Stimulated activated CD8-positive, alpha-beta memory T cell treated with anti-CD3 and anti-CD28 coated beads, Interleukin-7, amount 100 ng/mL, for 24 hours (primary cell): ENCODE results near the gene TWNK.

Experiments
- DNase-seq: peaks from one replicate; pipeline ENCODE4 v3.0.0-alpha.2; 2020; ENCODE audit warnings: low read depth

Gene TWNK

DNA sequence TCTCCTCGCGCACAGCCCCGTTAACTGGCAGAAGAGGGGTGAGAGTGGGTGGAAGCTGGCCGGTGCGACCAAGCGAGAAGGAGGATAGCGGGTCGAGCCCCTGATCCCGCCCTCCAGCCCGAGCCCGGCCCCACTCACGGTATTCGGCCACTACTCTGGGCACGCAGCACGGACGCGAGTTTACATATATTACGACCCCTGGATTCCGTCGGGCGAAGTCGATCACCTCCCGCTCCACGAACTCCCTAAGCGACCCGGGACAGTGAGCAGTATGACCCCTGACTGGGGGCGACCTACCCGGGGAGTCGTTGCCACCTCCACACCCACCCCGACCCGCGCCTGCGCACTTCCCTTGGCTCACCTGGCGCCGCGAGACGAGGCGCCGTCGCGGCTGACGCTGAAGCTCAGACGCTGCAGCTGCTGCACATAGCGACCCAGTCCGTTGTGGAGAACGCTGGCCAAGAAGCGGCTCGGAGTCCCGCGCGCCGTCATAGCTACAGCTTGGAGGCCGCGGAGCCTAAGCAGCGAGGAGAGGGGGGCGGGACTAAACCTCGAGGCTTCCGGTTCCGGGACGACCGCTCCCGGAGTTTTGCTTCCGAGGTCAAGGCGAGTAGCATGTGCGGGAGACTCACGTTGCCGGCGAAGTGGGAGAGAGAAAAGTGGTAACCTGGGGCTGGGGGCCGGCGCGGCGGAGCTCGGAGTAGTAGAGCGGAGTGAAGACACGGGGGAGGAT, at the start of gene TWNK, which contains the start of gene MRPL43:
Gene TWNK (plus strand): TSS at position 592 of the 733 bp plus-strand sequence. CDS start 668 bp downstream, outside the sequence.
Gene MRPL43 (minus strand): TSS at position 546 of the 733 bp plus-strand sequence. CDS start 54 bp downstream, at position 492.
- peak; percentile 70 for DNase-seq

DNA sequence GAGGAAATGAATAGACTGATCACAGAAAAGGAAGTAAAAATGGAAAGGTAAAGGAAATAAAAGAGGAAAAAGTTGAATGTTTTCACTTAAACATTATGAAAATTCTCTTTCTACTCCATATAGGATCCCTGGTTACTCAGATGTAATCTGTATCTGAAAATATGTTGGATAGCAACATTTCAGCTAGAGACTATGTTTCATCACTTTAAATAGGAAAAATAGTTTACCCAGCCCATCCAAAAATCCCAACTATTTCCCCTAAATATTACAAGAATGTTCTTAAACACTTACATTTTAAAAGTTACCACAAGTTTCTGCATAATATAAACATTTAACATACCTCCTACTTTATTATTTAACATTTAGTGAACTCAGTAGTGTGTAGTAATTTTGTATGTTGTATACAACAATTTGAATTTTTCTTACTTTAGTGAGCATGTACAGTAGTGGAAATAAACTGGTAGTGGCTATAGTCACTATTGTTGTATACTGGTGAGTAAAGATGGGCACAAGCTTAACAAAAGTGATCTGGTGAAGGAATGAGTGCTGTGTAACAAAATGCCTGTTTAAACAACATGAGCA, 47.5 kb upstream of the TWNK start:
- no peak for DNase-seq

DNA sequence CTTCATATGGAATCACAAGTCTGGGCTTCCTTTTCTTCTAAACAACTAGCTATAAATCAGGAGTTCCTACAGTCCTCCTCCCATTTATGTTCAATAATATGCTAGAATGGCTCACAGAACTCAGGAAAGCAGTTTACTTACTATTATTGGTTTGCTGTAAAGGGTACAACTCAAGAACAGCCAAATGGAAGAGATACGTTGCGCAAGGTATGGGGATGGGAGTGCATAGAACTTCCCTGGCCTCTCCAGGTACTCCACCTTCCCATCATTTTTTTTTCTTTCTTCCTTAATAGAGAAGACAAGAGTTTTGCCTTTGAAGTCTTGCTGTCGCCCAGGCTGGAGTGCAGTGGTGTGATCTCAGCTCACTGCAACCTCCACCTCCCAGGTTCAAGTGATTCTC, 45.1 kb upstream of the TWNK start:
- DNase-seq: no peak

DNA sequence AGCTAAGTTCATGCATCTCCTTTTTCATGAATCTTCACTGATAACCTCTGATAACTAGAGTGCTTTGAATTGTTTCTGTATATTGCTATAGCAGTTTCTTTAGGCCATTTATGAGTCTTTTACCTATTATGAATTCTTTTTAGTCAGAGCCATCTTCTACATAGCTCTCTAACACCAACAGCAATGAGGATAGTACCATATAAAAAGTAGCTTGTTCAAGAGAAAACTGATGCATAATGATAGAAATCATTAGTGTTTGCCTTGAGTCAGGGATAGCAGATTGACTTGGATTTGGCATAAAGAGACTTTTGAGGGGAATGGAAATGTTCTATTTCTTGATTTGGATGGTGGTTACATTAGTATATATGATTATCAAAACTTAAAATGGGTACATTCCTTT, 43.8 kb upstream of the TWNK start:
- DNase-seq: no peak

DNA sequence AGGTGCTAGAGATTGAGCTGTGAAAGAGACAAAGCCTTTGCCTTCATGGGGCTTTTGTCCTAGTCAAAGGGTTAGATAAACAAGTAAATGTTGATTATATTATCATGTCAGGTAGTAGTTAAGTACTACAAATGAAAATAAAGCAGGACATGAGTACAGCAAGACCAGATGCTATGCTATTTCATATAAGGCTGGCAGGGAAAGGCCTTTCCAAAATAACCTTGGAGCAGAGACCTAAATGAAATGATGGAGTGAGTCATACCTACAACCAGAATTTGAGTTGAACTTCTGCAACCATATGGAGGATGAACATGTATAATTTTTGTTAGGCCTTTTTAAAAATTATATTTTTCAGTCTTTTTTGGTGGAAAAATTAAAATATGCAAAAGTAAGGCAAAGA, 41.6 kb upstream of the TWNK start:
- DNase-seq: no peak

DNA sequence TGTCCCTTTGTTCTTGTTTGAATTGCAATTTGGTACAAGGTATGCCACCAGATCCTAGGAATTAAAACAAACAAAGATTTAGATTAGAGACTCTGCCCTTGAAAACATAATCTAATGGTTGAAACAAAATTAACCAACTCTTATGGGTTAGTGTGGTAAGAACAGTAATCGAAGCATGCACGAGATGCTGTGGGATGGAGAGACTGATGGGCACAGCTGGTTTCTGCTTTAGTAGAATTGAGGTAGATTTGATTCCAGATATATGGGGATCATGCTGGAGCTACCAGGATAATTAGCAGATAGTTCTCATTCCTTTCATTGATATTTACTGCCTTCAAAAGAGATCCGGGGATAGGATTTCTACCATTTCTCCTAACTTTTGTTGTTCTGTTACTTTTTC, 38.4 kb upstream of the TWNK start:
- no peak for DNase-seq

DNA sequence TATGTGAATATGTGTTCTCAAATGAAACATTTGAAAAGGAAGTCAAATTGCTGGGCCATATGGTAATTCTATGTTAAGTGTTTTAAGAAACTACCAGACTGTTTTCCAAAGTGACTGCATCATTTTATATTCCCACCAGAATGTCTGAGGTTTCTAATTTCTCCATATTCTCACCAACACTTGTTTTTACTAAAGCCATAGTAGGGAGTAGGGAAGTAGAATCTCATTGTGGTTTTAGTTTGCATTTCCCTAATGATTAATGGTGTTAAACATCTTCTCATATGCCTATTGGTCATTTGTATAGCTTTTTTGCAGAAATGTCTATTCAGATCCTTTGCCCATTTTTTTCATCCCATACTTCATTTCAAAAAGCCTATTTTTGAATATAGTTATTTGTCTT, 27.1 kb upstream of the TWNK start:
- no peak for DNase-seq

DNA sequence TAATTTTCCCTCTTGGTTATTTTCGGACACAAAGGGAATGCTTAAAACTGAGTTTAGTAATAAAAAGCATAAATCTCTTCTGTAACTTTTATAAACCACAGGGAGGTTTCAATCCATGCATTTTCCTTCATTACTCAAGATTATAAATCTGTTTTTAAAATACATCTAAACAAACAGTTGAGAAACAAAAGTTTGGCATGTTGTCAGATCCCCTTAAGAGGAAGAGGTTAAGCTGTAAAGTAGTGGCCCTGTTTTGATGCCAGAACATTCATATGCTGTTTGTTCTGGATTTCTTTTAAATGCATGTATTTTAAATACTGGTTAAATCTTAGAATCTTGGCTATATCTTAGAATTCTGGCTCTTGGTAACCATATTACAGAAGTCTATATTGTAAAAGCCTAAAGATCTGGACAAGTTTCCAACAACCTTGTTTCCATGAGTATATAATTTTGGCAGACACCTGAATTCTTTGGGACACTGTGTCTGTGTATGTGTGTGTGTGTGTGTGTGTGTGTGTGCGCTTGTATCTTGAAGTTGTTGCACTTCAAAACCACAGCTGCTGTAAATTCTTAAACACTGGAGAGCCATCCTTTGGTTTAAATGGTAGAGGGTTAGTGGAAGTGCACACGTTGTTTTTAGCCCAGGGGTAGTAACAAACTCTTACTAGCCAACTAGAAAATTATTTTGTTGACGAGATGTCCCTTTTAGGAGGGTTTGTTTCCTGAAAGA, 24.8 kb upstream of the TWNK start:
- DNase-seq: no peak

DNA sequence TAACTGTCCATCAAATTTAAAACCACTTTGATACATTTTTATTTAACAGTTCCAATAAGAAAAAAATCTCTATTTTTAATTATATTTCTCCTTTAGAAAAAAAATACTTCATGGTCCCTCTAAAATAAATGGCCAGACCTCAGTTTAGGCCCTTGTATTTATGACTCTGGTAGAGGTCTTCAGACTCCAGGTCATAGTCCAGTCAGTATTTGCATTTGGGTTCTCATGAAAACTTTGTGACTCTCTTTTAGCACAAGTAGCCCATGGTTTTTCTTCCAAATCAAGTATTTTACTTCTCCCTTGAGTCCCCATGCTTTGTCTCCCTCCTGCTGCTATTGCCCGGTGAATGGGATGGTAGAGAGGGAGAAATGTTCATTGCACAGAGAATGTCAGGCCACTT, 23.5 kb upstream of the TWNK start:
- no peak for DNase-seq

DNA sequence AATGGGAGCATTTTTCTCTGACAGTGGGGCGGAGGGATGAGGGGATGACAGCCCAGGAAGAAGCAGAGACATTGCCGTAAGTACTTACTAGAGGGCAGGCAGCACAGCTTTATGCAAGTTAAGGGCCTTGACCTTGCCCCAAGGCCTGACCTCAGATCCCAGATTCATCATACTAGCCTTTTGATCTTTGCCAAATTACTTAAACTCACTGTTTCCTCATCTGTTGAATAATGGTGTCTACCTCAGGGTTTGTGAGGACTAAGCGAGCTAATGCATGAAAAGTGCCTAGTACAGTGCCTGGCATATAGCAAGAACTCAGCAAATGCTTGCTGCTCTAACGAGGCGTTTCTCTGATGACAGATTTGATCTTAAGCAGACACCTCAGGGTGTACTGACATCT, 21.5 kb upstream of the TWNK start:
- no peak for DNase-seq

DNA sequence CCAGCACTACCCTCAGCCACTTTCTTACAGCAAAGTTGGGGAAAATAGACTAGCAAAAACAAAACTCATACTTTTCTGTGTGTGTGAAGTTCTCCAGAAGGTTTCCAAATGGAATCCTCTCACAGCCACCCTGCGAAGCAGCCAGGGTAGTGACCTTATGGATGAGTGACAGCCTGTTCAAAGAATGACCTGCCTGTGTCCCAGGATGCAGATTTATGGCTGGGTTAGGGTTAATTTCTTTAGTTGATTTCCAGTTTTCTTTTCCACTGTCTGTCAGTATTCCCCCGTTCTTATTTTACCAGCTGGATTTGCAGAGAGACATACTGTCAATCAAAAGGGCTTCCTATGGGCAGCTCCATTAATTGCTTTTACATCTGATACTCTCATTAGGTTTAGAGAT, 20.5 kb upstream of the TWNK start:
- no peak for DNase-seq

DNA sequence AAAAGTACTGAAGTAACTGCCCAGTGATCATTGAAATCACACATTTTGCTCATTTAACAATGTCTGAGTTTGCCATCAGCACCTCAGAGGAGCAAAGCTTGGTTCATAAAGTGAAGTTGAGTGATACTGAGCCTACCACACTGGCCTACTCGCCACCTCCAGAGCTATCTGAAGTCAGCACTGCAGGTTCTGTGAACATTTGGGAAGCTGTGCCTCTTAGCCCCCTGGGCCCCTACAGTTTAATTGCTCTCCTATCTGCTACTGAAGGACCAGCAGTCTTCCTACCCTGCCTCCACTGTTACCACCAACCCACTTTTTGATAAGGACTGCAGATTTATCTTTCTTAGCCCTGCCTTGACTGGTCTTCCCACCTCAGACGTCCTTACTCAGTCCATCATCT, 20.0 kb upstream of the TWNK start:
- DNase-seq: no peak

DNA sequence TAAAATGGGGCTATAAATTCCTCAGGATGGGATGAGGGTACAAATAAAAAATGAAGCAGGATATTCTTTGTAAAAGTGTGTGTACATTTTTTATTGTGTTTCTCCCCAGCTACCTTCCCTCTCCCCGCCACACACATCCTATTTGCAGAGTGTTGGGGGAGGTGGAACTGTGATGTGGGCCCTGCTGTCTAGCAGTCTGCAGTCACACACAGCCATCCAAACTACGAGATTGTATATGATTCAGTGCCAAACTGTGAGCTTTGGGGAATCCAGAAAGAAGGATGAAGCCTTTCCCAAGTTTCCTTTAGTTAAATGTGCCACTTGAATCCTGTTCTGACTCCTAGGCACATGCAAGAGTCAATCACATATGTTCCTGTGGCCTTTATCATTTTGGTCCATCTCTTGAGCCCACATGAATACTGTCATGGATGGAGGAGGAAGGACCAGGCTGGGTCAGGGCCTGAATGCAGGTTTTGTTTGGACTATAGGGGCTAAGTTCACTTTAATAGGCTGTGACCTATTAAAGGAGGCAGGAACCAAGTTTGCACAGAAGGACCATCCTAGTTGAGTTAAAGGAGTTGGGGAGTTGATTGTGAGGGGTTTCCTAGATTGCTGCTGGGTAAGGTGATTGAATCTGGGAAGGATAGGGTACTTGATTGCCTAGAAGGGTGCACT, 19.1 kb upstream of the TWNK start:
- no peak for DNase-seq

DNA sequence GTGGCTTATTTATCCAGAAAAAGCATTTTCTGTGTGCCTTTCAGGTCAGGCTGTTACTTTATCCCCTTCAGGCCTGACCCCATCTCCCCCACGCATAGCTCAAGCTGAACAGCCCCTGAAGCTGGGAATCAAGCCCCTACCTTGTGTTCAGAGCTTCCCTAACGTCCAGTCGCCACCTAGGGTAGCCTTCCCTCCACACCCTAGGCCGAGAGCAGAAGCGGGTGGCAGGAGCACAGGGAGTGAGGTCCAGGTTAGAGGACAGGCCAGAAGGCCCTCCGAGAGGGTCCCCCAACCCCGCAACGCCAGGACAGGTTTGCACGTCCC, 18.5 kb upstream of the TWNK start:
- no peak for DNase-seq

DNA sequence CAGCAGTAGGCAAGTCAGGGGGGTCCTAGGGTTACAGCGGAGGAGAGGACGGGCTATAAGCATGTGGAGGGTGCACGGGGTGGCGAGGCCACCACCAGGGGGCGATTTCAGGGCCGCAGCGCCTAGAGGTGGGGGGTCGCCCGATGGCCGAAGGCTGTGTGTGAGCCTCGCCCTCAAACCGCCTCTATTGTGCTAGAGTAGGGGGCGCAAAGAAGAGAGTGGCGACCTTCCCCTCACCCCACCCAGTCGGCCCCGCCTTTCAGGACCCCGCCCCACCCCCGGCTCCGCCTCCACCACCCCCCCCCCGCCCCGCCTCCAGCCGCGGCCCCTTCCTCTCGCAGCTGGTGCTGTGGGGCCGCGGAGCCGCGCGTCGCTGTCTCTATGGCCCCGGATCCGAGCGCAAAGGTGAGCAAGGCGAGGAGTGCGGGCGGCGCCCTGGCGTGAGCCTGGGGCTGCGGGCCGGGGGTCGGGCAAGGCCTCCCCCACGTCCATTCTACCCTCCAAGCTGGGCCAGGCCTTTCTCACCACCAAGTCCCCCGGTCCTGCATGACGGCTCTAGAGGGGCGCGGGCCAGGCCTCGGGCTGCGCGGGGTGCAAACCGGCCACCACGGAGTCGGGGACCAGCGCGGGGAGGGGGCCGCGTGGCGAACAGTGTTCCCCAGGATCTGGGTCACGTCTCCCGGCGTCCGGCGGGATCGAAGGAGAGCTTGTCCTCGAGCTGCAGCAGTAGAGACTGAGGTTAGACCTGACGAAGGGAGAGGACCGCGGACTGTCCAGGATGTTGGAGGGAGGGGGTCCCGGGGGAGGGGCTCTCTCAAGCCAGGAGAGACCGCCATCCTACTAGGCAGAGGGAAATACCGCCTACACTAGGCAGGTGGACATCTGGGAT, 17.9 kb upstream of the TWNK start, which contains the start of gene SEMA4G:
Gene SEMA4G (plus strand): TSS at position 318 of the 889 bp plus-strand sequence. CDS start 3,409 bp downstream, outside the sequence.
- no peak for DNase-seq

DNA sequence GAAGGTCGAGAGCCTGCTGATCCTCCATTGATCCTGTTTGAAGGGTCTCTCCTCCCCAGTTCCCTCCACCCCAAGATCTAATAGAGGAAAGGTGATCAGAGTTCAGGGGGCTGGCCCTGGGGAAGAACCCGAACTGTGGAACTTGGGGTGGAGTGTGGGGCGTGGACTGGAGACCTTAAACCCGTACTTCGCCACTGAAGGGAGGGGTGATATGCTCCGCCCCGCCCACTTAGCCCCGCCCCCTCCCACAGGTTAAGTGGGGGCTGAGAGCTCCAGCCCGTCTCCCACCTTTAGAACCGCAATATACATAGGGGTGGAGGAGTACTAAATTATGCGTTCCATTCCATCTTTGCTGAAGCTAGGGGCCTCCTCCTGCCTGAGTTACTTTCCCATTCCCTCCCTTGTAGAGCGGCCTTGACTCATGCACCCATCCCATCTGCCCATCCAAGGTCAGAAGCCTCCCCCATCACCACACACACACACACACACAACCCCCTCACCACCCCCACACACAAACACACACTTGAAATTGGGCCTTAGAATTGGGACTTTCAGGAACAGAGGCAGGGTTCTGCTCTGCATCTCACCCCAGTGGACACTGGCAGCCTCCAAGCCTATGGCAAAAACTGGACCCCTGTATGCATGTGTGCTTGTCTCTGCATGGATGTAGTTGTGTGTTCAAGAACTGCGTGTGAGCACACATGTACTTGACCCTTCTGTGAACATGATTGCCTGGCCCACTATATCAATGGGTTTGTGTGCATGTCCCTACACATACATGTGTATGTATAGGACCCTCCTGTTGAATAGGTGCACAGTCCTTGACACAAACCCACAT, 17.0 kb upstream of the TWNK start:
- DNase-seq: no peak

DNA sequence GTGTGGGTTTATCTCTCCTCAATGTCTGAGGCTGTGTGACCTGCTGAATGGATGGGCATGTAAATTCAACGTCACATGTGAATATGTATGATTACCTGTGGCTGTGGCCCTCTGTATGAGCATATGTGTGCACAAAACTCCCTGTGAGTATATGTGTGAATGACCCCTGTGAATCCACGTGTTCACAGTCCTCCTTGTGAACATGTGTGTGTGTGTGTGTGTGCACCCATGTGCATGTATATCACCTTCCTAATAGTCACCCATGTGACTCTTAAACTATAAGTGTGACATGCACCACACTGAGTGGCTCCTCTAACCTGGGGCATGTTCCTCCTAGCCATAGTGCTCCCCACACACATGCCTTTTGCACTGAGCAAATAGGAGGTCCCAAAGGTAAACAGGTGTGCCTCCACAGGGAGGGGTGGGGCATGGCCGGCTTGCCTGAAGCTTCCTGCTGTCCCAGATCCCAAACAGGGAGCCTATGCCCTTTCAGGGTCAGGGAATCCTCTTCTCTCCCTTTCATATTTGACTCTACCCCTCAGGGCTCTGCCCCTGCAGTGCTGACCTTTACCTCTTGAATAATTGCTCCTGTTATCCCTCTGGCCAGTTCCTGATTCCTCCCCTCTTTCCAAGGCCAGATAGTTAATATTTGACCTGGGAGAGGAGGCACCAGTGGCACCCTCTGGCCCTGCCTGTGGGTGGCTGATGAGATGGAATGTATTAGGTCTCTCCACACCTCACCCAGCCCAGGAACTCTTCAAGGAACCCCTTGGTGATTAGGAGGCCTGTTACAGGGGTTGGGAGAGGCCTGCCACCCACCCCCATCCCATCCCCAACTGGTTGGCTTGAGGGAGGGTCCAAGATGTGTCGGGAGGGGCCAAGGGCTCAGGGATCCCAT, 16.2 kb upstream of the TWNK start:
- no peak for DNase-seq

DNA sequence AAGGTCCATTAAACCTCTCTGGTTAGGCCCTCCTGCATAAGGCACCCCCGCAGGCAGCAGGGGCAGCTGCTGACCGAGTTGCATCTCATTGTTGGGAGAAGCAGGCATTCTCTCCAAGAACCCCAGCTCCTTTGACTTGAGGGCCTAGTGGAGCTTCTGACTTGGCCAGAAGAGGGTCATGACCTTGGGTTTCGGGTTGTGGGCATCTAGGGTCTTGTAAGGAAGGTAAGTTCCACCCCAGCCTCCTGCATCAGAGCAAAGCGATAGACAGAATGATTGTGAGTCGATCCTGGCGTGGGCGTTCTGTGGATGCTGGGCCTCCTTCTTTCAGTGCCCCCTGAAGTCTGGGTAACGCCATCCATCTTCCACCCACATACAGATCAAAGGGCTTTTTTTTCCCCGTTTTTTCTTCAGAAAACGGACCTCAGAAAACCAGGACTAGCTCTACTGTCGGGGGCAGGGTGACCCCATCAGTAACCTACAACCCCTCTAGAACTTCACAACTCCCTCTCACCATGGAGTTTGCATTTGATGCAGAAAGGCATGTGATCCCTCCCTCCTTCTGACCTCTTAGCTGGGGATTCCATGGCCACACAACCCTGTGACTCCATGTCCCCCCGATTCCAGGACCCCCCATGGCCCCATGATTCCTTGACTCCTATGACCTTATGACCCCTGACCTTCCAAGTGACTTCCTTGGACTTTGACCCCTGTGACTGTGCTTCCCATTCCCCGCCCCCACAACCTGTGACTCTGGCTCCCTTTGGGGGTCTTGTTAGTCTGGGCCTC, 15.0 kb upstream of the TWNK start:
- DNase-seq: no peak
